ENCODE results near the gene IL1A.

IL1A gene

DNA sequence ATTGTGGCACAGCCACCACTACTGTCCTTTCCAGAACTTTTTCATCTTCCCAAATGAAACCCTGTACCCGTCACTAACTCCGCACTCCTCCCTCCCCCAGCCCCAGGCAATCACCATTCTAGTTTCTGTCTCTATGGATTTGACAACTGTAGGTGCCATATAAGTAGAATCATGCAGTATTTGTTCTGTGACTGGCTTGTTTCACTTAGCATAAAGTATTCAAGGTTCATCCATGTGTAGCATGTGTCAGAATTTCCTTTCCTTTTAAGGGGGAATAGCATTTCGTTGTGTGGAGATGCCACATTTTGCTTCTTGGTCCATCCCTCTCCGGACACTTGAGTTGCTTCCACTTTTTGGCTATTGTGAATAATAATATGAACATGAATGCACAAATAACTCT is 19.0 kb downstream of the IL1A start:
- H3K4me3 ChIP-seq (replicated peaks in 1 of 2; ENCODE audit: low read depth in 2 of 2, low read length in 2 of 2) = peak overlapping the region in 1 of 2 donors; percentile 79
- TF ChIP-seq, protein P1, sequence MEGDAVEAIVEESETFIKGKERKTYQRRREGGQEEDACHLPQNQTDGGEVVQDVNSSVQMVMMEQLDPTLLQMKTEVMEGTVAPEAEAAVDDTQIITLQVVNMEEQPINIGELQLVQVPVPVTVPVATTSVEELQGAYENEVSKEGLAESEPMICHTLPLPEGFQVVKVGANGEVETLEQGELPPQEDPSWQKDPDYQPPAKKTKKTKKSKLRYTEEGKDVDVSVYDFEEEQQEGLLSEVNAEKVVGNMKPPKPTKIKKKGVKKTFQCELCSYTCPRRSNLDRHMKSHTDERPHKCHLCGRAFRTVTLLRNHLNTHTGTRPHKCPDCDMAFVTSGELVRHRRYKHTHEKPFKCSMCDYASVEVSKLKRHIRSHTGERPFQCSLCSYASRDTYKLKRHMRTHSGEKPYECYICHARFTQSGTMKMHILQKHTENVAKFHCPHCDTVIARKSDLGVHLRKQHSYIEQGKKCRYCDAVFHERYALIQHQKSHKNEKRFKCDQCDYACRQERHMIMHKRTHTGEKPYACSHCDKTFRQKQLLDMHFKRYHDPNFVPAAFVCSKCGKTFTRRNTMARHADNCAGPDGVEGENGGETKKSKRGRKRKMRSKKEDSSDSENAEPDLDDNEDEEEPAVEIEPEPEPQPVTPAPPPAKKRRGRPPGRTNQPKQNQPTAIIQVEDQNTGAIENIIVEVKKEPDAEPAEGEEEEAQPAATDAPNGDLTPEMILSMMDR (IDR thresholded peaks at IDR 0.05; ENCODE audit: low read depth, low read length) = no peak
- DNase-seq (ENCODE audit: low read depth in 2 of 2) = no peak

DNA sequence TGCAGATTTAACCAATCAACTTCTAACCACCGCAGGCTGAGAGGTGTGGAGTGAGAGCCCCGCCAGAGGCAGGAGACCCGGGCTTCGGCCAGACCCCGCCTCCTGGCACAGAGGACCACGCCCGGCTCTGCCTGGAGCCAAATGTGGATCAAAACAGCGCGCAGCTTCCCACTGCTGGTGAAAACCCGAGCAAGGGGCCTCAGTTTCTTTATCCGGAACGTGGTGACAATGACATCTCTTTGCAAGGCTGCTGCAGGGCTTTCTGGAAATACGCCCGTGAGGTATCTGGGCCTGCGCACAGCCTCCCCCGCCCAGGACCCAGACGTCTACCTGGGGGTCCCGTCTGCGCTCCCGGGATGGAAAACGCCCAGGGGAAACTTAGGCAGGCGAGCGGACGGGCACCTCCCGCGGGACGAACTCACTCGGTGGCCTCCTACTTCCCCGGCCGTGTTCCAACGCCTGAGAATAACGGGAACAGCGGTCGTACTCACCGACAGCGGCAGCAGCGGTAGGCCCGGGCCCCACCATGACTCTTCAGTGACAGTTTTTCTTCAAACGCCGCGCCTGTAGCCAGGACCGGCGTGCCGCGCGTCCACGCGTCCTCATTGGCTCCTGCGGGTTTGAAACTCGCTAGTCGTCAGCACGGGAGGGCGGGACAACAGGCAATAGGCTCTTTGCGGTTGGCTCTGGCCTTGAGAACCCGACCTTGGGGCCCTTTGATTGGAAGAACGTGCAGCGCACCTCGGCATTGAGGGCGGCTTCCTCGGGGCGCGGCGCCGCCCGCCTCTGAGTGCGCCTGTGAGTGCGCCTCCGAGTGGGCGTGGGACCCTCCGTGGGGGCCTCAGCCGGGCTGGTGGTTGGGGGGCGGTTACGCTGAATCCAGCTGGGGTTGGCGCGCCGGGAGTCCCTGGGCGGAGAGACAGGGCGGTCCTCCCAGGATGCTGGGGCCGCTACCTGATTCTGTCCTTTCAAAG is 19.9 kb downstream of the IL1A start, which contains the start of gene CKAP2L:
Gene CKAP2L, minus strand, starts transcription at position 539 of the 974 bp plus-strand sequence. Its CDS starts 11 bp downstream, at position 528.
- TF ChIP-seq, protein P1 (IDR thresholded peaks at IDR 0.05; ENCODE audit: low read depth, low read length) = no peak
- peak within 1 kb of the TSS; percentile 79 to 82 for H3K4me3 ChIP-seq (replicated peaks in 1 of 2; ENCODE audit: low read depth in 2 of 2, low read length in 2 of 2)
- peak; percentile 98 to 99 for DNase-seq (ENCODE audit: low read depth in 2 of 2)

DNA sequence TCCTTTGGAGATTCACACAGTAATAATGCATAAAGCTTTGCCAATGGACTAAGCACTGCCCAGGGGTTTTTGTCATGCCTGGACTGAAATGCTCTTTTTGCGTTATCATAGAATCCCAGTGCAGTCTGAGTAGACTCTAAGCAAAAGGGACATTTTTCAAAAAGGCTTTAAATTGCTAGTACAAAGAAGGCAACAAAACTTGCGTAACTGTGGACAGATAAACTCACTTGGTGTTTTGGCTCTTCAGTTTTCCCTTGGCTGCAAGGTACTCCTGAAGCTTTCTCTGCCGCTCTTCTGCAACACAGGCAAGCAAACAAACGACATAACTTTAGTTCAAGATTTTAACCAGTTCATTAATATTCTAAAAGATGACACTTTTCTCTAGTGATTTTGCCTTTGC is 22.0 kb downstream of the IL1A start:
- TF ChIP-seq, protein P1 (IDR thresholded peaks at IDR 0.05; ENCODE audit: low read depth, low read length) = no peak

DNA sequence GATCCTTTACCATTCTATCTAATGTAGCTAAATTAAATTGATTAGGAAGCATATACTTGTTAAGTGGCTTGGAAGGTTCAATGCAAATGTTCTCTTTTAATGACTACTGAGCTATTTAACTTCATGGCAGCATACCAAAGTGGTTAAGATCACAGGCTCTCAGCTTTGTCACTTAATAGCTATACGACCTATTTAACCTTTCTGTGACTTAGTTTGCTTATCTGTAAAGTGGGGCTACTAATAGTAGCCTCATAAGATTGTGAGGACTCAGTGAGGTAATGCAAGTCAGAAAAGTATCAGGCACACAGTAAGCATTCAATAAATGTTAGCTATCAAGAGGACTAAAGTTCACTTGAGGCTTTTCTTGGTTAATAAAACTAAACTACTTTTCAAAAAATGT is 24.1 kb downstream of the IL1A start:
- no peak overlapping the region for H3K4me3 ChIP-seq (replicated peaks in 1 of 2; ENCODE audit: low read depth in 2 of 2, low read length in 2 of 2)
- TF ChIP-seq, protein P1 (IDR thresholded peaks at IDR 0.05; ENCODE audit: low read depth, low read length) = no peak
- no peak for DNase-seq (ENCODE audit: low read depth in 2 of 2)

More for the DNA sequence above, 22.0 kb downstream of the IL1A start:
- no peak for DNase-seq (ENCODE audit: low read depth in 2 of 2)
- no peak overlapping the region for H3K4me3 ChIP-seq (replicated peaks in 1 of 2; ENCODE audit: low read depth in 2 of 2, low read length in 2 of 2)

DNA sequence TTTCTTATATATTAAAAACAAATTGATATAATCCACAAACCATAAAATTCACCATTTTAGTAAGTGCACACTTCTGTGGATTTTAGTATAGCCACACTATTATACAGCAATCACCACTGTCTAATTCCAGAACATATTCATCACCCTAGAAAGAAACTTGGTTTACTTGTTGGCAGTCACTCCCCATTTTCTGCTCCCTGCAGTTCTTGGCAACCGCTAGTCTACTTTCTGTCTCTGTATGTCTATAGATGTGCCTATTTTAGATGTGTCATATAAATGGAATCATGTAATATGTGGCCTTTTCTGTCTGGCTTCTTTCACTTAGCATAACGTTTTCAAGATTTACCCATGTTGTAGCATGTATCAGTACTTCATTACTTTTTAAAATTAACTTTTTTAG is 25.6 kb downstream of the IL1A start:
- DNase-seq (ENCODE audit: low read depth in 2 of 2) = peak in 1 of 2 donors; percentile 45
- TF ChIP-seq, protein P1 (IDR thresholded peaks at IDR 0.05; ENCODE audit: low read depth, low read length) = no peak
- no peak overlapping the region for H3K4me3 ChIP-seq (replicated peaks in 1 of 2; ENCODE audit: low read depth in 2 of 2, low read length in 2 of 2)

DNA sequence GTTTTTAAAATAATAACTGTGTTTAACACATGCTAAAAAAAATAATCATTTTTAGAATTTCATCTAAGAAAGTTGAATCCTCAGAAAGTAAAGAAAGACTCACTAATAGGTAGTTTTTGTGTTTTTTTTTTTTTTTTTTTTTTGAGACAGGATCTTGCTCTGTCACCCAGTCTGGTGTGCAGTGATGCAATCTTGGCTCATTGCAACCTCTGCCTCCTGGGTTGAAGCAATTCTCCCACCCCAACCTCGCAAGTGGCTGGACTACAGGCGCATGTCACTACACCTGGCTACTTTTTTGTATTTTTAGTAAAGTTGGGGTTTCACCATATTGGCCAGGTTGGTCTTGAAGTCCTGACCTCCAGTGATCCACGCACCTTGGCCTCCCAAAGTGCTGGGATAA is 27.0 kb downstream of the IL1A start:
- H3K4me3 ChIP-seq (replicated peaks in 1 of 2; ENCODE audit: low read depth in 2 of 2, low read length in 2 of 2) = no peak overlapping the region
- TF ChIP-seq, protein P1 (IDR thresholded peaks at IDR 0.05; ENCODE audit: low read depth, low read length) = no peak
- DNase-seq (ENCODE audit: low read depth in 2 of 2) = peak in 1 of 2 donors; percentile 60

All from cardiac fibroblast (primary cell).